B cell (primary cell): ENCODE results near the gene RCOR3.

Source experiments
- CTCF ChIP-seq: fragments of 200-600 bp; IDR thresholded peaks from one replicate; pipeline ENCODE4 v1.8.0; 2022; ENCODE audit warnings: antibody characterized with exemption, mild to moderate bottlenecking
- EZH2 ChIP-seq: IDR thresholded peaks from 2 replicates; pipeline ENCODE4 v1.6.1; 2012; ENCODE audit warnings: borderline replicate concordance, low read depth, mild to moderate bottlenecking, moderate library complexity, low read length; ENCODE audit not compliant: insufficient read depth, poor library complexity, severe bottlenecking

- no peak for TF ChIP-seq CTCF
- TF ChIP-seq EZH2: no peak
Observed at GRCh38 chr1:211210965-211211364, 48.2 kb upstream of the RCOR3 start.
